ENCODE results near the gene DCST2.

Gene DCST2

GRCh38 chr1:155069551-155070157 is 36.1 kb upstream of the DCST2 start:
- no peak for DNase-seq

- no peak for DNase-seq
These were observed 35.0 kb upstream of the DCST2 start for GRCh38 chr1:155068599-155068998.

GRCh38 chr1:155066777-155067176 is 33.2 kb upstream of the DCST2 start:
- no peak for DNase-seq

GRCh38 chr1:155064832-155065429 is 31.4 kb upstream of the DCST2 start:
- DNase-seq, result no peak

GRCh38 chr1:155064111-155064831 is 30.7 kb upstream of the DCST2 start:
- DNase-seq, result no peak

GRCh38 chr1:155063550-155064110 is 30.0 kb upstream of the DCST2 start, which contains the start of gene EFNA4:
TSS of gene EFNA4 (plus strand) at chr1:155063740. CDS start at chr1:155063824, 84 bp downstream.
- DNase-seq, result peak; percentile 86

- DNase-seq, result peak; percentile 72
These were observed 29.3 kb upstream of the DCST2 start for GRCh38 chr1:155062702-155063411.

GRCh38 chr1:155062151-155062686 is 28.6 kb upstream of the DCST2 start:
- no peak for DNase-seq

- DNase-seq, result peak; percentile 93
These were observed 28.0 kb upstream of the DCST2 start for GRCh38 chr1:155061381-155062150.

GRCh38 chr1:155060736-155061135 is 27.2 kb upstream of the DCST2 start:
- DNase-seq, result no peak

GRCh38 chr1:155057788-155058211 is 24.2 kb upstream of the DCST2 start:
- no peak for DNase-seq

- DNase-seq, result no peak
These were observed 23.5 kb upstream of the DCST2 start for GRCh38 chr1:155057104-155057503.

- no peak for DNase-seq
These were observed 20.0 kb upstream of the DCST2 start for GRCh38 chr1:155053531-155054105.

- no peak for DNase-seq
These were observed 19.1 kb upstream of the DCST2 start for GRCh38 chr1:155052439-155053395.

GRCh38 chr1:155051777-155052398 is 18.3 kb upstream of the DCST2 start:
- peak; percentile 62 for DNase-seq

- no peak for DNase-seq
These were observed 17.8 kb upstream of the DCST2 start for GRCh38 chr1:155051342-155051776.

- DNase-seq, result peak; percentile 83
These were observed 17.2 kb upstream of the DCST2 start, which contains the start of gene ADAM15 for GRCh38 chr1:155050560-155051341. TSS of gene ADAM15 (plus strand) at chr1:155051316. CDS start at chr1:155051387, 71 bp downstream.

- DNase-seq, result no peak
These were observed 16.3 kb upstream of the DCST2 start for GRCh38 chr1:155049651-155050559.

Measured in CD4-positive, alpha-beta T cell treated with Interleukin-15 for 1 hour (primary cell).